ENCODE measurements around the gene ABHD14A. TPM values are rescaled to one million over a fixed set of nuclear protein-coding genes. Genes with fewer than 3 reads are reported as not detected.

The ABHD14A gene
- total and polyA plus RNA-seq, 2 of the 13 experiments (the other 11 are each of a cell fraction or from before 2014, with no cell fraction given), result 29.5 to 46.9 TPM

GRCh38 chr3:51982838-51983577, 8.1 kb downstream of the ABHD14A start, which contains the start of gene ACY1 (continued):
- no peak for TF ChIP-seq MTERF4 (CRISPR knock-in tag; IDR thresholded peaks at IDR 0.05)
- no peak for TF ChIP-seq ZNF530 (CRISPR knock-in tag; IDR thresholded peaks at IDR 0.05; ENCODE audit: low read depth)
- peak; percentile 83; the same call in 1 of the 2 replicates for TF ChIP-seq GATA4 (IDR thresholded peaks at IDR 0.05; ENCODE audit: borderline replicate concordance, low read depth)
- TF ChIP-seq RBM22 (optimal IDR thresholded peaks at IDR 0.05; ENCODE audit: low read length), result no peak
- TF ChIP-seq ZBTB38 (CRISPR knock-in tag; IDR thresholded peaks at IDR 0.05), result peak; percentile 63
- TF ChIP-seq HCFC1 (IDR thresholded peaks at IDR 0.05; ENCODE audit: low read depth, low read length), result no peak
- peak; percentile 59 for TF ChIP-seq IKZF4 (CRISPR knock-in tag; IDR thresholded peaks at IDR 0.05; ENCODE audit: borderline replicate concordance, low read depth, not compliant biosample characterization)
- no peak for TF ChIP-seq RNF219 (CRISPR knock-in tag; IDR thresholded peaks at IDR 0.05)
- no peak for TF ChIP-seq ZNF121 (CRISPR knock-in tag; IDR thresholded peaks at IDR 0.05)
- no peak for TF ChIP-seq NFIC (IDR thresholded peaks at IDR 0.05; ENCODE audit: low read length)
- TF ChIP-seq CSRNP1 (CRISPR knock-in tag; IDR thresholded peaks at IDR 0.05), result peak; percentile 91; the same call in 1 of the 2 replicates
- 0 out of 2 replicates have a peak, but pooled peaks have one; percentile 48 for TF ChIP-seq ZNF256 (CRISPR knock-in tag; conservative IDR thresholded peaks at IDR 0.05)
- no peak for TF ChIP-seq ZUFSP (CRISPR knock-in tag; IDR thresholded peaks at IDR 0.05; ENCODE audit: borderline replicate concordance)
- peak; percentile 76 for TF ChIP-seq KDM2A (CRISPR knock-in tag; IDR thresholded peaks at IDR 0.05; ENCODE audit: borderline replicate concordance, low read depth)
- TF ChIP-seq ZNF790 (CRISPR knock-in tag; IDR thresholded peaks at IDR 0.05; ENCODE audit: borderline replicate concordance), result no peak; the same call in 1 of the 2 replicates
- TF ChIP-seq NFE2L2 (IDR thresholded peaks at IDR 0.05; ENCODE audit: low read length), result no peak
- peak; percentile 53; the same call in 1 of the 2 replicates for TF ChIP-seq ZHX1 (CRISPR knock-in tag; IDR thresholded peaks at IDR 0.05; ENCODE audit: low read depth)
- TF ChIP-seq ZNF577 (CRISPR knock-in tag; IDR thresholded peaks at IDR 0.05; ENCODE audit: borderline replicate concordance, low read depth), result no peak
- peak; percentile 55; the same call in 1 of the 2 replicates for TF ChIP-seq DNMT1 (CRISPR knock-in tag; IDR thresholded peaks at IDR 0.05)

All from HepG2 (cell line).